Activated T-cell treated with anti-CD3 and anti-CD28 coated beads, Interleukin-2, amount 50 U/mL, for 48 hours (primary cell): Measurements from ENCODE around the gene EIF2B4.
"Not testable (repeated sequence)": the region's sequence is repeated elsewhere in the genome, so short reads cannot be mapped to it uniquely, and the experiment has no call there.

Experiments used
- DNase-seq, 2 experiments: peaks; one replicate each; pipeline ENCODE4 v3.0.0-alpha.2; 2020

The EIF2B4 gene

GRCh38 chr2:27335311-27335710 is 34.8 kb downstream of the EIF2B4 start:
- DNase-seq, result no peak

- DNase-seq, result no peak
These were observed 45.4 kb downstream of the EIF2B4 start for GRCh38 chr2:27324720-27325119.

GRCh38 chr2:27323596-27324285 is 46.4 kb downstream of the EIF2B4 start:
- no peak for DNase-seq

- peak; percentile 89 to 93 for DNase-seq
These were observed 47.2 kb downstream of the EIF2B4 start, which contains the start of gene MPV17 for GRCh38 chr2:27322766-27323595. Gene MPV17 (minus strand): TSS chr2:27323097. CDS start chr2:27322517, 580 bp downstream.

- DNase-seq, result peak; percentile 35 to 41
These were observed 47.8 kb downstream of the EIF2B4 start for GRCh38 chr2:27322301-27322765.

GRCh38 chr2:27320958-27321543 is 49.1 kb downstream of the EIF2B4 start:
- DNase-seq, result no peak

GRCh38 chr2:27319839-27320238 is 50.3 kb downstream of the EIF2B4 start:
- DNase-seq, result not testable (repeated sequence)

GRCh38 chr2:27316655-27317412 is 53.3 kb downstream of the EIF2B4 start:
- no peak for DNase-seq

- DNase-seq, result no peak
These were observed 55.0 kb downstream of the EIF2B4 start for GRCh38 chr2:27315122-27315521.

GRCh38 chr2:27314709-27315108 is 55.4 kb downstream of the EIF2B4 start:
- no peak for DNase-seq
